Anterior cingulate cortex (tissue), 58 donors: ENCODE measurements around the gene BBS1.
A peak's percentile ranks its signal among the peaks of the same experiment; 100 is the strongest.
"Not testable (repeated sequence)": the region's sequence is repeated elsewhere in the genome, so short reads cannot be mapped to it uniquely, and the experiment has no call there.

Experiments
- DNase-seq, 58 donors: peaks; one replicate each; lab custom pipeline; 2025; lab: John Stamatoyannopoulos, UW

Gene BBS1

GRCh38 chr11:66568124-66568916, 57.9 kb downstream of the BBS1 start, which contains the start of gene CTSF:
Gene CTSF, minus strand, starts transcription at chr11:66568606. Its CDS starts 120 bp downstream, at chr11:66568486.
- DNase-seq = peak; percentile 57 to 96 (median 88)

DNA sequence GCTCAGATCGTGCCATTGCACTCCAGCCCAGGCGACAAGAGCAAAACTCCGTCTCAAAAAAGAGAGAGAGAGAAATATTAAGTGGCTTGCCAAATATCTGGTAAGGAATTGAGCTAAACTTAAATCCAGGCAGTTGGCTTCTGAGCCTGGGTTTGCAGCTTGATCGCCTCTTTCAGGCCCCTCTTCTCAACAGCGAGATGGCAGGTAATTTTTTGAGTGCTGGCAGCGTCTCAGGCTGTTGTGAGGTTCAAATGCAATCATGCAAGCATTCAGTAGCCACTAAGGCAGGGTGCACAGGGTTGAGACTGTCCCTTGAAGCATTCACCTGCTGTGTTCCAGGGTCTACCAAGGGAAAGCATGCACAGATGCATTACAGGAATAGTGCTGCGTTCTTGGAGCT, 58.6 kb downstream of the BBS1 start:
- no peak for DNase-seq

GRCh38 chr11:66570079-66570849, 59.8 kb downstream of the BBS1 start:
- no peak for DNase-seq

GRCh38 chr11:66570850-66571180, 60.4 kb downstream of the BBS1 start:
- DNase-seq = no peak

- peak in 56 of 58 donors; percentile 6 to 84 (median 52) for DNase-seq
These were observed 68.7 kb downstream of the BBS1 start for GRCh38 chr11:66579017-66579606.

GRCh38 chr11:66580803-66581202, 70.4 kb downstream of the BBS1 start:
- no peak for DNase-seq

DNA sequence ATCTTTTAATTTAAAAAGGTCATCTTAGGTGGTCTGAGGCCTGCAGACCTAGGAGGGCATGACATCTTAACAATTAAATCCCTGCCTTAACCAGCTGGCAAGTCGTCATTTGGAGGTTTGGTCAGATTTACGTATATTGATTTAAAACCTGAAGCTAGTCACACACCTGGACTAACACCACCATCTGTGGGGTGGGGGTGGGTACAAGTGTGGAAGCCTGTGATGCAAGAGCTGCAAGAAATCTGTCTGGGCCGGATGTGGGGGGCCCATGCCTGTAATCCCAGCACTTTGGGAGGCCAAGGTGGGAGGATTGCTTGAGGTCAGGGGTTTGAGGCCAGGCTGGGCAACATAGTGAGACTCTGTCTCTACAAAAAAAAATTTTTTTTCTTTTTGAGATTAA, 70.8 kb downstream of the BBS1 start:
- no peak for DNase-seq

DNA sequence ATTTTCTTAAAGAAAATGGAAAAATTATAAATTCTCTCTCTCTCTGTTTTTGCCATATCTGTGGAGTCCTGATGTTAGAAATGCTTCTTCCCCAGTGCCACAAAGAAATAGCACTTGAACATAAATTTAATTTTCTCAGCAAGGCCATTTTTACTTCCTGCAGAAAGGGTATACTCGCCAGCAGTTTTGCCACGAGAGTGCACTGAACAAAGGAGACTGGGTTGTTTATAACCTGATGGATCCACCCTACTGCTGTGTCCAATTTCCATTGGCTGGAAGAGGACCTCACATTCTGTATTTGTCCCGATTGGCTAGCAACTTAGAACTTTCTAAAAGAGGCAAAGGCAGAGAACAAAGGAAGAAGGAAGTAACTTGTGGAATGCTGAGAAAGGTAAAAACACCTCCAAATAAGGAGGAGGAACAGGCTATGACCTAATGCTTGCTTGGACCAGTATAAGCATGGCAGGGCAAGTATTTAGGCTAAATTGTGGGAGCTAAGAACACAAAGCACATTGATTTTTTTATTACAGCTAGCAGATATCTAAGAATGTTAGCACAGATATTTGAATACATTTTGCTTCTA, 72.2 kb downstream of the BBS1 start:
- DNase-seq = not testable (repeated sequence)
